Measurements from ENCODE around the gene C3orf52. TPM values are rescaled to one million over a fixed set of nuclear protein-coding genes. Genes with fewer than 3 reads are reported as not detected.

Gene C3orf52
- total and polyA plus RNA-seq, 2 donors from 2014 or later, result 3.8 to 5.2 TPM

GRCh38 chr3:112046599-112046998, 39.6 kb upstream of the C3orf52 start:
- peaks cover 0 to 4% (median 0%) of the 10 kb centered on the region in 3 donors for H3K4me1 ChIP-seq (ENCODE audit: control insufficient read depth in 2 of 3, insufficient read depth in 2 of 3, low read depth in 1 of 3, low read length in 3 of 3)
- TF ChIP-seq CTCF (IDR thresholded peaks at IDR 0.05; ENCODE audit: borderline replicate concordance, extremely low read depth, insufficient read depth), result no peak

GRCh38 chr3:112047264-112047663, 38.9 kb upstream of the C3orf52 start:
- peaks cover 0 to 4% (median 0%) of the 10 kb centered on the region in 3 donors for H3K4me1 ChIP-seq (ENCODE audit: control insufficient read depth in 2 of 3, insufficient read depth in 2 of 3, low read depth in 1 of 3, low read length in 3 of 3)
- no peak overlapping the region for H3K4me3 ChIP-seq (ENCODE audit: low read length in 3 of 3)
- TF ChIP-seq CTCF (IDR thresholded peaks at IDR 0.05; ENCODE audit: borderline replicate concordance, extremely low read depth, insufficient read depth), result no peak
- H3K27ac ChIP-seq (ENCODE audit: low read depth in 2 of 2, low read length in 2 of 2), result no peak overlapping the region
- no peak for DNase-seq
- H3K9me3 ChIP-seq (ENCODE audit: control insufficient read depth in 2 of 3, insufficient read depth in 1 of 3, low read length in 3 of 3), result no peaks in the 10 kb centered on the region
- no peak overlapping the region for H3K9ac ChIP-seq (ENCODE audit: low read length in 3 of 3)
- H3K27me3 ChIP-seq (ENCODE audit: control insufficient read depth, insufficient read depth, low read length), result no peaks in the 10 kb centered on the region
- no peaks in the 10 kb centered on the region for H3K36me3 ChIP-seq (ENCODE audit: control insufficient read depth in 2 of 3, insufficient read depth in 3 of 3, low read length in 3 of 3)
- intact Hi-C loops (cut with DNase I), result no loop called here
- FAIRE-seq, result no peak

More at GRCh38 chr3:112046599-112046998, 39.6 kb upstream of the C3orf52 start:
- no peak overlapping the region for H3K9ac ChIP-seq (ENCODE audit: low read length in 3 of 3)
- intact Hi-C loops (cut with DNase I), result no loop called here
- H3K36me3 ChIP-seq (ENCODE audit: control insufficient read depth in 2 of 3, insufficient read depth in 3 of 3, low read length in 3 of 3), result no peaks in the 10 kb centered on the region
- H3K9me3 ChIP-seq (ENCODE audit: control insufficient read depth in 2 of 3, insufficient read depth in 1 of 3, low read length in 3 of 3), result no peaks in the 10 kb centered on the region
- no peak overlapping the region for H3K4me3 ChIP-seq (ENCODE audit: low read length in 3 of 3)
- FAIRE-seq (no peak), DNase-seq (no peak)
- H3K27ac ChIP-seq (ENCODE audit: low read depth in 2 of 2, low read length in 2 of 2), result no peak overlapping the region
- H3K27me3 ChIP-seq (ENCODE audit: control insufficient read depth, insufficient read depth, low read length), result no peaks in the 10 kb centered on the region

GRCh38 chr3:112048911-112049310, 37.3 kb upstream of the C3orf52 start:
- FAIRE-seq (no peak), DNase-seq (no peak)
- Histone ChIP-seq H3K9ac (ENCODE audit: low read length in 3 of 3) (no peak overlapping the region), H3K9me3 (ENCODE audit: control insufficient read depth in 2 of 3, insufficient read depth in 1 of 3, low read length in 3 of 3) (no peaks in the 10 kb centered on the region), H3K27me3 (ENCODE audit: control insufficient read depth, insufficient read depth, low read length) (no peaks in the 10 kb centered on the region), H3K4me1 (ENCODE audit: control insufficient read depth in 2 of 3, insufficient read depth in 2 of 3, low read depth in 1 of 3, low read length in 3 of 3) (peaks cover 0 to 3% (median 0%) of the 10 kb centered on the region in 3 donors), H3K4me3 (ENCODE audit: low read length in 3 of 3) (no peak overlapping the region), H3K36me3 (ENCODE audit: control insufficient read depth in 2 of 3, insufficient read depth in 3 of 3, low read length in 3 of 3) (no peaks in the 10 kb centered on the region), H3K27ac (ENCODE audit: low read depth in 2 of 2, low read length in 2 of 2) (no peak overlapping the region)
- TF ChIP-seq CTCF (IDR thresholded peaks at IDR 0.05; ENCODE audit: borderline replicate concordance, extremely low read depth, insufficient read depth), result no peak
- intact Hi-C loops (cut with DNase I), result no loop called here

- H3K4me3 ChIP-seq (ENCODE audit: low read length in 3 of 3), result no peak overlapping the region
- DNase-seq (no peak), FAIRE-seq (no peak)
- no peaks in the 10 kb centered on the region for H3K27me3 ChIP-seq (ENCODE audit: control insufficient read depth, insufficient read depth, low read length)
- no peaks in the 10 kb centered on the region for H3K9me3 ChIP-seq (ENCODE audit: control insufficient read depth in 2 of 3, insufficient read depth in 1 of 3, low read length in 3 of 3)
- no peaks in the 10 kb centered on the region for H3K36me3 ChIP-seq (ENCODE audit: control insufficient read depth in 2 of 3, insufficient read depth in 3 of 3, low read length in 3 of 3)
- no peak overlapping the region for H3K27ac ChIP-seq (ENCODE audit: low read depth in 2 of 2, low read length in 2 of 2)
- H3K9ac ChIP-seq (ENCODE audit: low read length in 3 of 3), result no peak overlapping the region
- no peak for TF ChIP-seq CTCF (IDR thresholded peaks at IDR 0.05; ENCODE audit: borderline replicate concordance, extremely low read depth, insufficient read depth)
- H3K4me1 ChIP-seq (ENCODE audit: control insufficient read depth in 2 of 3, insufficient read depth in 2 of 3, low read depth in 1 of 3, low read length in 3 of 3), result no peaks in the 10 kb centered on the region
- intact Hi-C loops (cut with DNase I), result no loop called here
Observed at GRCh38 chr3:112053229-112053628, 33.0 kb upstream of the C3orf52 start.

Data from kidney (tissue), 14 donors.